Tibial artery (tissue), 4 donors: Measurements from ENCODE around the gene VGLL4.

Experiments
- DNase-seq, 2 donors: peaks; one replicate each; pipeline ENCODE4 v3.0.0-alpha.2; 2019
- H3K27ac ChIP-seq, 2 donors: fragments of 200-600 bp; sonication (generic) in 1 of 2; 1 replicate in 1 of 2; 2 replicates in 1 of 2; pipeline ENCODE4 v1.5.1; 2018 to 2019; ENCODE audit warnings: mild to moderate bottlenecking in 1 of 2
- H3K27me3 ChIP-seq, 2 donors: fragments of 200-600 bp; sonication (generic) in 1 of 2; one replicate each; pipeline versions ENCODE4 v1.5.1 to v1.6.0; 2016 to 2019
- H3K36me3 ChIP-seq, 3 donors: fragments of 200-600 bp; sonication (generic) in 2 of 3; one replicate each; pipeline ENCODE4 v1.5.1; 2016 to 2019; ENCODE audit warnings: mild to moderate bottlenecking in 2 of 3
- H3K4me1 ChIP-seq, 4 donors: fragments of 200-600 bp; sonication (generic) in 2 of 4; 1 replicate in 3 of 4; 2 replicates in 1 of 4; pipeline ENCODE4 v1.5.1; 2016 to 2019
- H3K4me3 ChIP-seq, 2 donors: fragments of 200-600 bp; sonication (generic) in 1 of 2; 1 replicate in 1 of 2; 2 replicates in 1 of 2; pipeline ENCODE4 v1.5.1; 2018 to 2019; ENCODE audit warnings: mild to moderate bottlenecking in 2 of 2
- H3K9me3 ChIP-seq, 3 donors: fragments of 200-600 bp; sonication (generic) in 1 of 3; one replicate each; pipeline ENCODE4 v1.5.1; 2016 to 2019
- CTCF ChIP-seq, 2 experiments: fragments of 200-600 bp in 1 of 2; fragments of 450-650 bp in 1 of 2; IDR thresholded peaks; one replicate each; pipeline ENCODE4 v1.5.1; 2017 to 2019; ENCODE audit warnings: antibody characterized with exemption in 2 of 2, mild to moderate bottlenecking in 1 of 2, moderate library complexity in 1 of 2
- intact Hi-C: fragments of 100-400 bp; cut with DNase I; formaldehyde crosslinking; loops from one replicate; pipeline ENCODE4 v1.15.0; 2023; ENCODE audit warnings: low total_unique reads

The VGLL4 gene

GRCh38 chr3:11581237-11582190 is 62.2 kb downstream of the VGLL4 start:
- Histone ChIP-seq H3K4me1 (peaks cover 5 to 76% (median 38%) of the 10 kb centered on the region in 4 donors), H3K27ac (peak overlapping the region; percentile 43 to 71), H3K36me3 (no peaks in the 10 kb centered on the region), H3K4me3 (peak overlapping the region; percentile 34 to 38), H3K27me3 (no peaks in the 10 kb centered on the region), H3K9me3 (no peaks in the 10 kb centered on the region)
- TF ChIP-seq CTCF (IDR thresholded peaks at IDR 0.05), result no peak
- peak in 1 of 2 donors; percentile 59 for DNase-seq
- intact Hi-C loops, result no loop called here

- H3K36me3 ChIP-seq, result no peaks in the 10 kb centered on the region
- H3K27me3 ChIP-seq, result no peaks in the 10 kb centered on the region
- intact Hi-C loops, result no loop called here
- H3K4me1 ChIP-seq, result peaks cover 5 to 77% (median 43%) of the 10 kb centered on the region in 4 donors
- no peak for TF ChIP-seq CTCF (IDR thresholded peaks at IDR 0.05)
- no peak overlapping the region for H3K4me3 ChIP-seq
- no peaks in the 10 kb centered on the region for H3K9me3 ChIP-seq
- peak overlapping the region; percentile 43 to 71 for H3K27ac ChIP-seq
- no peak for DNase-seq
These were observed 63.1 kb downstream of the VGLL4 start for GRCh38 chr3:11580645-11581044.

DNA sequence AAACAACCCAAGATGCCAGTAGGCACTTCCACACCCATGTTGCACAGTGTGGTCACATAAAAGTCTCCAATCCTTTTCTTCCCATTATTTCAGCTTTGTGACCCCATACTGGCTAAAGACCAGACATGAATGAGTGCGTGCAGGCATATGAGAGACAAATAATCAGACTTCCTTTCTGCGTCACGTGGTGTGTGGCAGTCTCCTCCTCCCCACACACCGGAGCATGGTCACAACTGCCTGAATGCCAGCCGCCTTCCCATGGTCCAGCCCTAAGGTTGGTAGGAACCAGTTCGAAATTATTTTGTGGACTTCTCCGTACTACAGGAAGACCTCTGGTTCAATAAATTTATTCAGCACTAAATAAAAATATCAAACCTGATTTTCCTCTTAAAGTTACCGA is 65.5 kb downstream of the VGLL4 start:
- no peaks in the 10 kb centered on the region for H3K9me3 ChIP-seq
- DNase-seq, result no peak
- H3K27me3 ChIP-seq, result no peaks in the 10 kb centered on the region
- intact Hi-C loops, result loop anchor here (10.0 kb wide), 1 partner anchor 227 kb away; no protein-coding TSS in a partner anchor
- H3K4me3 ChIP-seq, result no peak overlapping the region
- no peak overlapping the region for H3K27ac ChIP-seq
- peaks cover 5 to 67% (median 42%) of the 10 kb centered on the region in 4 donors for H3K4me1 ChIP-seq
- H3K36me3 ChIP-seq, result peaks cover 0 to 6% (median 0%) of the 10 kb centered on the region in 3 donors
- TF ChIP-seq CTCF (IDR thresholded peaks at IDR 0.05), result no peak

GRCh38 chr3:11576453-11576852 is 67.3 kb downstream of the VGLL4 start:
- intact Hi-C loops, result loop anchor here (10.0 kb wide), 1 partner anchor 228 kb away; no protein-coding TSS in a partner anchor
- Histone ChIP-seq H3K27ac (peak overlapping the region; percentile 38 to 39), H3K4me1 (peaks cover 5 to 54% (median 27%) of the 10 kb centered on the region in 4 donors)

DNA sequence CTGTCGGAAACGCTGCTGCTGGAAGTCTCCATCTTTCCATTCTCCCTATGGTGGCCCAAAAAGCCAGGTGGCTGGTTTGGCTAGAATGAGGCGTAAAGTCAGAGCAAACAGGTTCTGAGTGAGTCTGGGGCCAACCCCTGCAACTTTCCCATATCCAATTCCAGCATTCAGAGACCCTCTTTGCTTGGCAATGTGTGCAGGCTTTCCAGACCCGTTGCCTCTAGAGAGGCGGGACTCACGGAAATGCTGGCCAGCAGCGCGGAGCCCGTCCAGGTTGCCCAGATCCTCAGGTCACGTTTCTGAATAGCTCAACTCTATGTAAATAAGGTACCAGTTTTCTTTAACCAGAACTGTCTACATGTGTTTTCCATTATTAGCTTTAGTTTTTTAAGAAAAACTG is 68.0 kb downstream of the VGLL4 start:
- intact Hi-C loops, result loop anchor here (10.0 kb wide), 1 partner anchor 229 kb away; no protein-coding TSS in a partner anchor
- Histone ChIP-seq H3K36me3 (peaks cover 0 to 6% (median 0%) of the 10 kb centered on the region in 3 donors), H3K27me3 (no peaks in the 10 kb centered on the region), H3K4me3 (no peak overlapping the region), H3K27ac (no peak overlapping the region), H3K9me3 (no peaks in the 10 kb centered on the region), H3K4me1 (peaks cover 0 to 54% (median 27%) of the 10 kb centered on the region in 4 donors)
- TF ChIP-seq CTCF (IDR thresholded peaks at IDR 0.05), result no peak
- no peak for DNase-seq

More at GRCh38 chr3:11576453-11576852, 67.3 kb downstream of the VGLL4 start:
- no peak for TF ChIP-seq CTCF (IDR thresholded peaks at IDR 0.05)
- H3K9me3 ChIP-seq, result no peaks in the 10 kb centered on the region
- H3K36me3 ChIP-seq, result peaks cover 0 to 6% (median 0%) of the 10 kb centered on the region in 3 donors
- H3K27me3 ChIP-seq, result no peaks in the 10 kb centered on the region
- no peak overlapping the region for H3K4me3 ChIP-seq
- peak in 1 of 2 donors; percentile 65 for DNase-seq
